ENCODE measurements around the gene NHSL2. TPM values are rescaled to one million over a fixed set of nuclear protein-coding genes. Genes with fewer than 3 reads are reported as not detected.

Gene NHSL2
- total and polyA plus RNA-seq, 8 donors: under 0.01 to 6.4 (median 1.7) TPM

DNA sequence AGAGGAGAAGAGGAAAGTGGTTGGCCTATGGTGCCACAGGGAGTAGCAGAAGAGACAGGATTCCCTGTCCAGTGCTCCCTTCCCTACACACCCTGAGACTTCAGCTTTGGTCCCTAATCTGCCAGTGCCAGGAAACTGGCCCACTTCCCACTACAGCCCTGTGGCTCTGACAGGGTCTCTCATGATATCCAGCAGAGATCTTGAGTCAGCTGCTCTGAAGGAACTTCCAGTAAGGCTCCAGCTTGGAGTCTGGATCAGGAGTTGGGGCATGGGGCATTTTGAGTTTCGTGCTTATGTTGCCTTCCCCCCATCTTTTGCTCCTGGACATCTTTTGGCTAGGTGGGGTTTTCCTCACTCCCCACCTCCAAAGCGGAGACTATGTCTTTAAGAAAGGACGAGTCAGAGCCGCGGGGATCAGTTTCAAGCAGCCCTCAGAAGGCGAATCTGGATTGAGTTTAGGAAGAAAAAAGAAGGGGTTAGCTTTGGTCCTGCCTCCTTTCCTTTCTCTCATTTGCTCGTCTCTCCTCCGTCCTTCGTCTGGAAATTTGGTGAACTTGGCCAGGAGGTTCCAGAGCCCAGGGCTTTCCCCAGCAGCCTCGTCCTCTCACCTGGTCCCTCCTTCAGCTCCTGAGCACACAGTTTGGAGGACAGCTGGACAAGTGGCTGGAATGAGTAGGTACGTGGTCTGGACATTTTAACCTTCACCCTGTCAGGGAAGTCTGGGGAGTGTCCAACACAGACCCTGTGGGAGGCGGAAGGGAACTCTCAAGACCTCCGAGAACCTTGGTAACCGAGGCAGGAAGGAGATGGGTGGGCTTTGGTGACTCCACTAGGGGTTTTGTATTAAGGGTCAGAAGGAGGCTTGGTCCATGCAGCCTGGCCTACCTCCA, 116.6 kb downstream of the NHSL2 start:
- Histone ChIP-seq H3K9me3 (no peaks in the 10 kb centered on the region), H3K4me1 (peaks cover 0 to 43% (median 20%) of the 10 kb centered on the region in 4 donors), H3K4me3 (peak overlapping the region in 3 of 4 donors; percentile 11 to 27 (median 13)), H3K27me3 (peaks cover 0 to 11% (median 0%) of the 10 kb centered on the region in 3 donors), H3K27ac (peak overlapping the region in 2 of 5 donors; percentile 43 to 56), H3K36me3 (no peaks in the 10 kb centered on the region)
- no peak for DNase-seq
- intact Hi-C loops (cut with DNase I; ENCODE audit: low total_unique reads): no loop called here
- 55 to 84% (median 79%) methylated on average over 13 to 14 of the region's 14 CpGs for WGBS, 5 donors
- TF ChIP-seq EP300 (IDR thresholded peaks at IDR 0.05) (no peak), POLR2AphosphoS5 (IDR thresholded peaks at IDR 0.05) (no peak), CTCF (IDR thresholded peaks at IDR 0.05) (no peak), POLR2A (IDR thresholded peaks at IDR 0.05) (no peak)

DNA sequence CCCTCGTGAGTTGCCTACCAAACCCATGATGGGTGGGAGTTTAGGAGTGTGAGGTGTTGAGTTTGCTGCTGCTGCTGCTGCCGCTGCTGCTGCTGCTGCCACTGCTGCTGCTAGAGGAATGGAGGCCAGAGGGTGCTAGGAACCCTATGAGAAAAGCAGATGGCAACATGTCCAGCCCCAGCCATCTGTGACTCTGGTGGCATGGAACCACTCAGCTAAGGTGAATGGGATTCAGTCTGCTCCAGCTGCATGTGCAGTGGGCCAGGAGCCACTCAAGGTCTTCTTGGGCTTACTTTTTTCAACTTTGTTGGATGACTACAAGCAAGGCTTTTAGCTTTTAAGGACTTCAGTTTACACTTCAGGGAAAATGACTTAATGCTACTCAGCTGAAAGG, 117.3 kb downstream of the NHSL2 start:
- H3K27me3 ChIP-seq: peaks cover 0 to 11% (median 0%) of the 10 kb centered on the region in 3 donors
- H3K4me3 ChIP-seq: peak overlapping the region in 3 of 4 donors; percentile 11 to 27 (median 13)

GRCh38 chrX:72028701-72029470, 118.2 kb downstream of the NHSL2 start:
- H3K4me3 ChIP-seq: peak overlapping the region in 1 of 4 donors; percentile 27
- H3K27me3 ChIP-seq: peaks cover 0 to 11% (median 0%) of the 10 kb centered on the region in 3 donors
- intact Hi-C loops (cut with DNase I; ENCODE audit: low total_unique reads): no loop called here
- H3K36me3 ChIP-seq: no peaks in the 10 kb centered on the region
- H3K27ac ChIP-seq: peak overlapping the region in 3 of 5 donors; percentile 25 to 56 (median 55)
- TF ChIP-seq POLR2A (IDR thresholded peaks at IDR 0.05): no peak
- TF ChIP-seq EP300 (IDR thresholded peaks at IDR 0.05): no peak
- no peak for TF ChIP-seq POLR2AphosphoS5 (IDR thresholded peaks at IDR 0.05)
- TF ChIP-seq CTCF (IDR thresholded peaks at IDR 0.05): no peak
- peaks cover 0 to 37% (median 20%) of the 10 kb centered on the region in 4 donors for H3K4me1 ChIP-seq
- DNase-seq: peak in 1 of 2 donors; percentile 1
- peaks cover 0 to 12% (median 0%) of the 10 kb centered on the region in 4 donors for H3K9me3 ChIP-seq
- 60 to 78% (median 63%) methylated on average over 4 to 6 of the region's 6 CpGs for WGBS, 5 donors

More for the DNA sequence above, 117.3 kb downstream of the NHSL2 start:
- 66 to 86% (median 73%) methylated on average over 2 of the region's 2 CpGs for WGBS, 5 donors
- H3K27ac ChIP-seq: peak overlapping the region in 2 of 5 donors; percentile 55 to 56
- TF ChIP-seq POLR2A (IDR thresholded peaks at IDR 0.05) (no peak), EP300 (IDR thresholded peaks at IDR 0.05) (no peak), CTCF (IDR thresholded peaks at IDR 0.05) (no peak), POLR2AphosphoS5 (IDR thresholded peaks at IDR 0.05) (no peak)
- peaks cover 0 to 43% (median 20%) of the 10 kb centered on the region in 4 donors for H3K4me1 ChIP-seq
- intact Hi-C loops (cut with DNase I; ENCODE audit: low total_unique reads): no loop called here
- H3K9me3 ChIP-seq: peaks cover 0 to 3% (median 0%) of the 10 kb centered on the region in 4 donors
- DNase-seq: peak in 1 of 2 donors; percentile 4
- no peaks in the 10 kb centered on the region for H3K36me3 ChIP-seq
